Mesendoderm (in vitro differentiated cells): Measurements from ENCODE around the gene XYLB.

Experiments used
- DNase-seq: peaks from one replicate; pipeline ENCODE4 v3.0.0; 2013
- H2AK5ac ChIP-seq: 2 replicates; pipeline ENCODE4 v1.6.1; 2013; ENCODE audit warnings: low read length, inconsistent platforms
- H2BK120ac ChIP-seq: 2 replicates; pipeline ENCODE4 v1.6.1; 2013; ENCODE audit warnings: low read depth, mild to moderate bottlenecking, low read length, moderate library complexity, mixed read lengths
- H2BK15ac ChIP-seq: replicated peaks from 2 replicates; pipeline ENCODE4 v1.6.1; 2013; ENCODE audit warnings: low read depth, mild to moderate bottlenecking, moderate library complexity
- H2BK5ac ChIP-seq: 2 replicates; pipeline ENCODE4 v1.6.1; 2013; ENCODE audit warnings: low read length, inconsistent platforms
- H3K18ac ChIP-seq: 2 replicates; pipeline ENCODE4 v1.6.1; 2013; ENCODE audit warnings: mild to moderate bottlenecking, low read length, mixed read lengths
- H3K23ac ChIP-seq: one replicate; pipeline ENCODE4 v1.6.1; 2013; ENCODE audit warnings: low read length
- H3K27ac ChIP-seq: 2 replicates; pipeline ENCODE4 v1.5.1; 2013; ENCODE audit warnings: low read depth, mild to moderate bottlenecking, inconsistent platforms, low read length, moderate library complexity
- H3K27me3 ChIP-seq: 2 replicates; pipeline ENCODE4 v1.6.1; 2013; ENCODE audit warnings: low read length, control low read depth, mild to moderate bottlenecking, inconsistent platforms; ENCODE audit not compliant: insufficient read depth, poor library complexity
- H3K36me3 ChIP-seq: 2 replicates; pipeline ENCODE4 v1.6.1; 2013; ENCODE audit warnings: low read length, inconsistent platforms; ENCODE audit not compliant: control insufficient read depth, insufficient read depth
- H3K4ac ChIP-seq: one replicate; pipeline ENCODE4 v1.6.1; 2013; ENCODE audit warnings: low read depth, mild to moderate bottlenecking, low read length, moderate library complexity
- H3K4me1 ChIP-seq: 2 replicates; pipeline ENCODE4 v1.6.1; 2013; ENCODE audit warnings: low read depth, low read length, inconsistent platforms; ENCODE audit not compliant: control insufficient read depth
- H3K4me2 ChIP-seq: 2 replicates; pipeline ENCODE4 v1.6.1; 2013; ENCODE audit warnings: low read length
- H3K4me3 ChIP-seq: 2 replicates; pipeline ENCODE4 v1.5.1; 2013; ENCODE audit warnings: mild to moderate bottlenecking, low read length
- H3K56ac ChIP-seq: one replicate; pipeline ENCODE4 v1.6.1; 2013; ENCODE audit warnings: low read length
- H3K79me1 ChIP-seq: 2 replicates; pipeline ENCODE4 v1.6.1; 2013; ENCODE audit warnings: low read length, inconsistent platforms
- H3K79me2 ChIP-seq: 2 replicates; pipeline ENCODE4 v1.6.1; 2013; ENCODE audit warnings: mild to moderate bottlenecking, low read length; ENCODE audit not compliant: control insufficient read depth, insufficient read depth
- H3K9ac ChIP-seq: 2 replicates; pipeline ENCODE4 v1.6.1; 2013; ENCODE audit warnings: low read length, inconsistent platforms
- H4K5ac ChIP-seq: one replicate; pipeline ENCODE4 v1.6.1; 2013; ENCODE audit warnings: low read length
- H4K8ac ChIP-seq: one replicate; pipeline ENCODE4 v1.6.1; 2013; ENCODE audit warnings: low read depth, mild to moderate bottlenecking, control low read depth, low read length, moderate library complexity
- WGBS: extraction: QIAGEN DNeasy Blood & Tissue Kit; methylation state at CpG from one replicate; pipeline ENCODE4 v1.1.7; 2013; ENCODE audit warnings: low lambda C conversion rate, missing lambda C conversion rate; ENCODE audit not compliant: insufficient coverage; ENCODE audit errors: extremely low coverage; 5-methylcytosine and 5-hydroxymethylcytosine counted together

Gene XYLB

DNA sequence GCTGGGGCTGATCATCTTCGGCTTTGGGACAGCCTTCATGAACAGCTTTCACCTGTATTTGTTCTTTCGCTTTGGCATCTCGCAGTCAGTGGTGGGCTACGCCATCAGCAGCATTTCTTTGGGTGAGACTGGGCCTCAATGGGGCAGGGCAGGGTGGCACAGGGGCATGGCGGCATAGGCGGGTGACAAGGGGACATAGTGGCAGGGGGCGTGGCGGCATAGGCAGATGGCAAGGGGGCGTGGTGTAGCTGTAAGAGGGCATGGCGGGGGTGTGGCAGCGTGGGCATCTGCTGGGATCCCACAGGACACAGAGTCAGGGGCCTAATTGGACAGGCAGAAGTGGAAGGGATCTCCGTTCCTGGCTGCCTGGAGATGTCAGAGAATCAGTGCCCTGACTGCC is 39.0 kb upstream of the XYLB start:
- H4K5ac ChIP-seq = no peak overlapping the region
- H2BK5ac ChIP-seq = no peak overlapping the region
- H3K9ac ChIP-seq = no peak overlapping the region
- no peak overlapping the region for H2AK5ac ChIP-seq
- no peak overlapping the region for H3K23ac ChIP-seq
- H3K27ac ChIP-seq = no peak overlapping the region
- H2BK120ac ChIP-seq = no peak overlapping the region
- no peak overlapping the region for H3K18ac ChIP-seq
- H3K79me1 ChIP-seq = no peaks in the 10 kb centered on the region
- no CpG with 5 or more reads among the region's 12 CpGs for WGBS
- H3K56ac ChIP-seq = no peak overlapping the region
- H3K36me3 ChIP-seq = no peaks in the 10 kb centered on the region
- no peak overlapping the region for H3K4ac ChIP-seq
- no peaks in the 10 kb centered on the region for H3K27me3 ChIP-seq
- H3K79me2 ChIP-seq = no peaks in the 10 kb centered on the region
- no peak for DNase-seq
- H3K4me3 ChIP-seq = no peak overlapping the region
- H4K8ac ChIP-seq = no peak overlapping the region
- no peaks in the 10 kb centered on the region for H3K4me1 ChIP-seq
- H2BK15ac ChIP-seq = no peak overlapping the region
- no peak overlapping the region for H3K4me2 ChIP-seq

DNA sequence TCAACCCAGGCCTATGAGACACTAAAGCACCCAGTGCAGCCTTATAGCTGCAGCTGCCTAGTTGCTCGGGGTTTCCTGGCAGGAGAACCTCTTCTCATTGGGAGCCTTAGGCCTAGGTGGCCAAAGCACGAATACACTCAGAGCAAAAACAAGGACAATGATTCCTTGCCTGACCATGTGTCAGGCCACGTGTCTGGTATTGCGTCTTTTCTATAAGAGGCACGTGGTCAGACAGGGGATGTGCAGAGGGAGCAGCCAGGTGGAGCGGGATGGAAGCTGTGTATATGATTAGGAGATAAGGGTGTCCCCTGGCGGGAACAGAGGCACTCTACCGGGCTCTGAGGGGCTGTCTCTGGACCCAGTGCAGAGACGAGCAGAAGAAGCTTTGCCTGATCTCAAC is 38.1 kb upstream of the XYLB start:
- no peak overlapping the region for H2BK120ac ChIP-seq
- H3K9ac ChIP-seq = no peak overlapping the region
- no peak overlapping the region for H2BK5ac ChIP-seq
- no peak overlapping the region for H3K4me3 ChIP-seq
- H3K4me1 ChIP-seq = no peaks in the 10 kb centered on the region
- H3K79me2 ChIP-seq = no peaks in the 10 kb centered on the region
- H3K18ac ChIP-seq = no peak overlapping the region
- H3K27ac ChIP-seq = no peak overlapping the region
- H2AK5ac ChIP-seq = no peak overlapping the region
- H3K56ac ChIP-seq = no peak overlapping the region
- no CpG with 5 or more reads among the region's 9 CpGs for WGBS
- H3K79me1 ChIP-seq = no peaks in the 10 kb centered on the region
- H3K36me3 ChIP-seq = no peaks in the 10 kb centered on the region
- no peak overlapping the region for H4K8ac ChIP-seq
- no peak overlapping the region for H3K23ac ChIP-seq
- H3K27me3 ChIP-seq = no peaks in the 10 kb centered on the region
- no peak overlapping the region for H3K4ac ChIP-seq
- H3K4me2 ChIP-seq = no peak overlapping the region
- no peak overlapping the region for H2BK15ac ChIP-seq
- DNase-seq = no peak
- H4K5ac ChIP-seq = no peak overlapping the region

DNA sequence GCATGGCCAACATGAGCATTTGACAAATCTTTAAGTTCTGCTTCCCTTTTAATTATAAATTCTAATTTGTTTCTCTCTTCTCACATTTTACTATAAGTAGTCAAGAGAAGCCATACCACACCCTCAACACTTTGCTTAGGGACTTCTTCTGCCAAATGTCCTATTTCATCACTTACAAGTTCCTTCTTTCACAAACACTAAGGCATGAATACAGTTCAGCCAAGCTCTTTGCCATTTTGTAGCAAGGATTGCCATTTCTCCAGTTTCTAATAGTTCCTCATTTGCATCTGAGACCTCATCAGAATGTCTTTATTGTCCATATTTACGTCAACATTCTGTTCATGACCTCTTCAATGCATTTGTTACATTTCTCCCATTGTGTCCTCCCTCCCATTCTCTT is 35.1 kb upstream of the XYLB start:
- no peak overlapping the region for H3K18ac ChIP-seq
- no CpG with 5 or more reads among the region's 1 CpG for WGBS

DNA sequence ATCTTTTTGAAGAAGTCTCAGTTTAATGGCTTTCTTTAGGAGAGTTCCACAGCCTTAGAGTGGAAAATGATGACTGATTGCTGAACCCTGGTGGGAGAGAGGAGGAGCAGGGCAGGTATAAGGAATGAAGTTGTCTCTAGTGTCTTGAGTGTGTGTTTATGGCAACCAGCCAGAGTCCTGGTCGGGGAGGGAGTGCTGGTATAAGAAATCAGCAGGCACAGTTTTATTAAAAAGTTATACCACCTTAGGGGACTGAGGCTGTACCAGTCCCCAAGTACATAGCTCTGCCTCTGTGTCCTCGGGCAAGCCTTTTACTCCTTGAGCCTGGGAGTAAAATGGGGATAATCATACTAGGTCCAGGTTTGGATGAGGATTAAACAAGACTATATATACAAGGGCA is 34.6 kb upstream of the XYLB start:
- WGBS = no CpG with 5 or more reads among the region's 2 CpGs
- H3K27ac ChIP-seq = no peak overlapping the region
- no peak overlapping the region for H3K4ac ChIP-seq
- no peaks in the 10 kb centered on the region for H3K79me2 ChIP-seq
- no peak overlapping the region for H4K5ac ChIP-seq
- no peak overlapping the region for H2AK5ac ChIP-seq
- no peak for DNase-seq
- H3K27me3 ChIP-seq = no peaks in the 10 kb centered on the region
- H3K18ac ChIP-seq = no peak overlapping the region
- no peak overlapping the region for H2BK5ac ChIP-seq
- H2BK15ac ChIP-seq = no peak overlapping the region
- no peak overlapping the region for H2BK120ac ChIP-seq
- no peak overlapping the region for H3K4me2 ChIP-seq
- no peak overlapping the region for H3K9ac ChIP-seq
- H3K4me3 ChIP-seq = no peak overlapping the region
- H3K56ac ChIP-seq = no peak overlapping the region
- no peaks in the 10 kb centered on the region for H3K79me1 ChIP-seq
- no peak overlapping the region for H4K8ac ChIP-seq
- no peaks in the 10 kb centered on the region for H3K4me1 ChIP-seq
- H3K23ac ChIP-seq = no peak overlapping the region
- no peaks in the 10 kb centered on the region for H3K36me3 ChIP-seq

More for the DNA sequence above, 35.1 kb upstream of the XYLB start:
- Histone ChIP-seq H3K27me3 (no peaks in the 10 kb centered on the region), H2BK15ac (no peak overlapping the region), H3K23ac (no peak overlapping the region), H3K36me3 (no peaks in the 10 kb centered on the region), H3K4me3 (no peak overlapping the region), H3K79me1 (no peaks in the 10 kb centered on the region), H3K4me1 (no peaks in the 10 kb centered on the region), H3K9ac (no peak overlapping the region), H2BK120ac (no peak overlapping the region), H4K5ac (no peak overlapping the region), H3K56ac (no peak overlapping the region), H3K79me2 (no peaks in the 10 kb centered on the region), H3K4ac (no peak overlapping the region), H2BK5ac (no peak overlapping the region), H3K27ac (no peak overlapping the region), H4K8ac (no peak overlapping the region), H3K4me2 (no peak overlapping the region), H2AK5ac (no peak overlapping the region)
- DNase-seq = no peak

DNA sequence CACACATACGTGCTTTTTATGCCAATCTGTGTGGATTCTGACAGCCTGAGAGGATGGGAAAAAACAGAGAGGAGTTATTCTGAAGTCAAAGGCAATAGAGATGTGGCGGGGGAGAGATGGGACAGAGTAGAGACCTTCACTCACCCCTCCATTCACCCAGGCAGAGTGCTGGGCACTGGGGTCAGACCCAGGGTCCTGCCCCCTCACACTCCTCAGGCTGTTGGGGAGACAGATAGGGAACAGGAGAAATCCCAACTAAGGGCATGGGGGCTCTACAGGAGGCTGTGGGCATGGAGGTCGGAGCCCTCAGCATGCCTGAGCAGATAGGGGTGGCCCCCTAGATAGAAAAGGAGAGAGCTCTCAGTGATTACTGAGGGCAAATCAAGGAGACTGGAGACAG is 34.2 kb upstream of the XYLB start:
- Histone ChIP-seq H4K8ac (no peak overlapping the region), H4K5ac (no peak overlapping the region), H2BK120ac (no peak overlapping the region), H3K4me2 (no peak overlapping the region), H3K79me2 (no peaks in the 10 kb centered on the region), H3K4me1 (no peaks in the 10 kb centered on the region), H3K79me1 (no peaks in the 10 kb centered on the region), H3K27me3 (no peaks in the 10 kb centered on the region), H3K9ac (no peak overlapping the region), H3K18ac (no peak overlapping the region), H3K4ac (no peak overlapping the region), H3K36me3 (no peaks in the 10 kb centered on the region), H3K56ac (no peak overlapping the region), H2BK5ac (no peak overlapping the region), H2BK15ac (no peak overlapping the region), H3K4me3 (no peak overlapping the region), H3K27ac (no peak overlapping the region), H2AK5ac (no peak overlapping the region), H3K23ac (no peak overlapping the region)
- no CpG with 5 or more reads among the region's 3 CpGs for whole genome bisulfite sequencing
- DNase-seq = no peak

DNA sequence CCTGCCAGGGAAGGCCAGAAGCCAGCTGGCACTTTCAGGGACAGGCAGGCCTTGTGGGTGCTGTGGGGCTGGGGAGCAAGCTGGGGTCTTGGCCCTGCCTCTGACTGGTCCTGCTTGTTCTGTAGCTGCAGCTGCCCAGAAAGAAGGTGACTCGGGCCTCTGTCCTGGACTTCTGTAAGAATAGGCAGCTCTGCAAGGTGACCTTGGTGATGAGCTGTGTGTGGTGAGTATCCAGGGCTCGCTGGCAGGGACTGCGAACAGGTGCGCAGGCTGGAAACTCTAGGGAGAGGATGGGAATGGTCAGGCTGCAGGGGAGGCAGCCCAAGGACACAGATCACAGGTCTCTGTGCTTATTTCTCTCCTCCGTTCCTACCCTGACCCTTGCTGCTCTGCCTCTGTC is 33.3 kb upstream of the XYLB start:
- H3K4ac ChIP-seq = no peak overlapping the region
- H4K8ac ChIP-seq = no peak overlapping the region
- no peak overlapping the region for H3K27ac ChIP-seq
- H3K79me1 ChIP-seq = no peaks in the 10 kb centered on the region
- WGBS = no CpG with 5 or more reads among the region's 5 CpGs
- H2BK15ac ChIP-seq = no peak overlapping the region
- H3K79me2 ChIP-seq = no peaks in the 10 kb centered on the region
- H3K56ac ChIP-seq = no peak overlapping the region
- no peak overlapping the region for H3K4me2 ChIP-seq
- H3K36me3 ChIP-seq = no peaks in the 10 kb centered on the region
- H3K9ac ChIP-seq = no peak overlapping the region
- DNase-seq = no peak
- no peak overlapping the region for H2BK120ac ChIP-seq
- H3K4me3 ChIP-seq = no peak overlapping the region
- no peak overlapping the region for H3K18ac ChIP-seq
- no peak overlapping the region for H2AK5ac ChIP-seq
- H3K23ac ChIP-seq = no peak overlapping the region
- no peaks in the 10 kb centered on the region for H3K4me1 ChIP-seq
- H3K27me3 ChIP-seq = no peaks in the 10 kb centered on the region
- H4K5ac ChIP-seq = no peak overlapping the region
- no peak overlapping the region for H2BK5ac ChIP-seq
